ENCODE results near the gene ARCN1.
"Not testable (repeated sequence)": the region's sequence is repeated elsewhere in the genome, so short reads cannot be mapped to it uniquely, and the experiment has no call there.

Gene ARCN1

DNA sequence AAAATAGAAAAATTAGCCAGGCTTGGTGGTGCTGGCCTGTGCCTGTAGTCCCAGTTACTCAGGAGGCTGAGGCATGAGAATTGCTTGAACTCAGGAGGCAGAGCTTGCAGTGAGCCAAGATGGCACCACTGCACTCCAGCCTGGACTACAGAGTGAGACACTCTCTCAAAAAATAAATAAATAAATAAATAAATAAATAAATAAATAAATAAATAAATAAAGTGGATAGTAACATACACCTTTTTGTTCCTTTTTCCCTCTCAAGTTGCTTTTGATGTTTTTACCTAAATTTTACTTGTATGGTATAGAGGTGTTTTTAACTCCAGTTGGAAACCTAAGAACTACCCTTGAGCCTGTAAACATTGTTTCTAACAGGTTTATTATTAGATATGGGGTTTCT lies 5.8 kb downstream of the ARCN1 start:
- ATAC-seq = not testable (repeated sequence)

DNA sequence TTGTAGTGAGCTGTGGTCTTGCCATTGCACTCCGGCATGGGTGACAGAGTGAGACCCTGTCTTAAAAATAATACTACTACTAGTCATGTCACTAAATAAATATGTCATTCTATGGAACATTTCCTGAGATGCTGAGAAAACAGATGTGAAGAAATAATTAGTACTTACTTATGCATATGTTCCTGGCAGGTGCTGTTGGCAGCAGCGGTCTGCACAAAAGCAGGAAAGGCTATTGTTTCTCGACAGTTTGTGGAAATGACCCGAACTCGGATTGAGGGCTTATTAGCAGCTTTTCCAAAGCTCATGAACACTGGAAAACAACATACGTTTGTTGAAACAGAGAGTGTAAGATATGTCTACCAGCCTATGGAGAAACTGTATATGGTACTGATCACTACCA lies 8.8 kb downstream of the ARCN1 start:
- TF ChIP-seq SNAI2 (CRISPR knock-in tag; IDR thresholded peaks at IDR 0.05) = no peak
- TF ChIP-seq, protein P1, sequence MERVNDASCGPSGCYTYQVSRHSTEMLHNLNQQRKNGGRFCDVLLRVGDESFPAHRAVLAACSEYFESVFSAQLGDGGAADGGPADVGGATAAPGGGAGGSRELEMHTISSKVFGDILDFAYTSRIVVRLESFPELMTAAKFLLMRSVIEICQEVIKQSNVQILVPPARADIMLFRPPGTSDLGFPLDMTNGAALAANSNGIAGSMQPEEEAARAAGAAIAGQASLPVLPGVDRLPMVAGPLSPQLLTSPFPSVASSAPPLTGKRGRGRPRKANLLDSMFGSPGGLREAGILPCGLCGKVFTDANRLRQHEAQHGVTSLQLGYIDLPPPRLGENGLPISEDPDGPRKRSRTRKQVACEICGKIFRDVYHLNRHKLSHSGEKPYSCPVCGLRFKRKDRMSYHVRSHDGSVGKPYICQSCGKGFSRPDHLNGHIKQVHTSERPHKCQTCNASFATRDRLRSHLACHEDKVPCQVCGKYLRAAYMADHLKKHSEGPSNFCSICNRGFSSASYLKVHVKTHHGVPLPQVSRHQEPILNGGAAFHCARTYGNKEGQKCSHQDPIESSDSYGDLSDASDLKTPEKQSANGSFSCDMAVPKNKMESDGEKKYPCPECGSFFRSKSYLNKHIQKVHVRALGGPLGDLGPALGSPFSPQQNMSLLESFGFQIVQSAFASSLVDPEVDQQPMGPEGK (CRISPR knock-in tag; IDR thresholded peaks at IDR 0.05; ENCODE audit: borderline replicate concordance) = no peak
- TF ChIP-seq ZFP3 (CRISPR knock-in tag; IDR thresholded peaks at IDR 0.05) = no peak
- TF ChIP-seq, protein P2, sequence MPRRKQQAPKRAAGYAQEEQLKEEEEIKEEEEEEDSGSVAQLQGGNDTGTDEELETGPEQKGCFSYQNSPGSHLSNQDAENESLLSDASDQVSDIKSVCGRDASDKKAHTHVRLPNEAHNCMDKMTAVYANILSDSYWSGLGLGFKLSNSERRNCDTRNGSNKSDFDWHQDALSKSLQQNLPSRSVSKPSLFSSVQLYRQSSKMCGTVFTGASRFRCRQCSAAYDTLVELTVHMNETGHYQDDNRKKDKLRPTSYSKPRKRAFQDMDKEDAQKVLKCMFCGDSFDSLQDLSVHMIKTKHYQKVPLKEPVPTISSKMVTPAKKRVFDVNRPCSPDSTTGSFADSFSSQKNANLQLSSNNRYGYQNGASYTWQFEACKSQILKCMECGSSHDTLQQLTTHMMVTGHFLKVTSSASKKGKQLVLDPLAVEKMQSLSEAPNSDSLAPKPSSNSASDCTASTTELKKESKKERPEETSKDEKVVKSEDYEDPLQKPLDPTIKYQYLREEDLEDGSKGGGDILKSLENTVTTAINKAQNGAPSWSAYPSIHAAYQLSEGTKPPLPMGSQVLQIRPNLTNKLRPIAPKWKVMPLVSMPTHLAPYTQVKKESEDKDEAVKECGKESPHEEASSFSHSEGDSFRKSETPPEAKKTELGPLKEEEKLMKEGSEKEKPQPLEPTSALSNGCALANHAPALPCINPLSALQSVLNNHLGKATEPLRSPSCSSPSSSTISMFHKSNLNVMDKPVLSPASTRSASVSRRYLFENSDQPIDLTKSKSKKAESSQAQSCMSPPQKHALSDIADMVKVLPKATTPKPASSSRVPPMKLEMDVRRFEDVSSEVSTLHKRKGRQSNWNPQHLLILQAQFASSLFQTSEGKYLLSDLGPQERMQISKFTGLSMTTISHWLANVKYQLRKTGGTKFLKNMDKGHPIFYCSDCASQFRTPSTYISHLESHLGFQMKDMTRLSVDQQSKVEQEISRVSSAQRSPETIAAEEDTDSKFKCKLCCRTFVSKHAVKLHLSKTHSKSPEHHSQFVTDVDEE (CRISPR knock-in tag; IDR thresholded peaks at IDR 0.05) = no peak
- no peak for TF ChIP-seq ZNF8 (CRISPR knock-in tag; IDR thresholded peaks at IDR 0.05)
- TF ChIP-seq, protein P3, sequence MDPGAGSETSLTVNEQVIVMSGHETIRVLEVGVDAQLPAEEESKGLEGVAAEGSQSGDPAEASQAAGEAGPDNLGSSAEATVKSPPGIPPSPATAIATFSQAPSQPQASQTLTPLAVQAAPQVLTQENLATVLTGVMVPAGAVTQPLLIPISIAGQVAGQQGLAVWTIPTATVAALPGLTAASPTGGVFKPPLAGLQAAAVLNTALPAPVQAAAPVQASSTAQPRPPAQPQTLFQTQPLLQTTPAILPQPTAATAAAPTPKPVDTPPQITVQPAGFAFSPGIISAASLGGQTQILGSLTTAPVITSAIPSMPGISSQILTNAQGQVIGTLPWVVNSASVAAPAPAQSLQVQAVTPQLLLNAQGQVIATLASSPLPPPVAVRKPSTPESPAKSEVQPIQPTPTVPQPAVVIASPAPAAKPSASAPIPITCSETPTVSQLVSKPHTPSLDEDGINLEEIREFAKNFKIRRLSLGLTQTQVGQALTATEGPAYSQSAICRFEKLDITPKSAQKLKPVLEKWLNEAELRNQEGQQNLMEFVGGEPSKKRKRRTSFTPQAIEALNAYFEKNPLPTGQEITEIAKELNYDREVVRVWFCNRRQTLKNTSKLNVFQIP (CRISPR knock-in tag; IDR thresholded peaks at IDR 0.05; ENCODE audit: borderline replicate concordance, low read depth) = no peak
- no peak for ATAC-seq

DNA sequence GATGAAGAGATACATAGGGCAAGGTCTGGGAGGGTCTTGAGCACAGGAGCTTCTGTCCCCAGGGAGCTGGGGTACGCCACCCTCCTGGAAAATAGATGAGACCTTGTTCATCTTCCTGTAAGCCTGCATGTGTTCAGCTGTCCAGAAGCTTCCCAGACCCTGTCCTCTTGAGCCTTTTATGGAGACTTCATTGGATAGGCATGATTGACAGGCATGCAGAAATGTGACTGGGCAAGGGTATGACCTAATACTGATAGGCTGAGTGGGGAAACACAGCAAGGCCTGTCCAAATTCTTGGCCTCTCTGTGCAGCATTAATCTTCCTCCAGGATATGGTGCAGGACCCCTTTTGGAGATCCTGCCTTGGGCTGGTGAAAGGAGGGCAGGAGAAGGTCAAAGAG lies 15.7 kb downstream of the ARCN1 start:
- ATAC-seq = no peak
- TF ChIP-seq TCF4 (CRISPR knock-in tag; IDR thresholded peaks at IDR 0.05; ENCODE audit: borderline replicate concordance) (no peak), OSR1 (CRISPR knock-in tag; IDR thresholded peaks at IDR 0.05) (no peak), ZFP3 (CRISPR knock-in tag; IDR thresholded peaks at IDR 0.05) (no peak), ARNTL (CRISPR knock-in tag; IDR thresholded peaks at IDR 0.05; ENCODE audit: borderline replicate concordance, low read depth) (no peak), ZC3H10 (CRISPR knock-in tag; IDR thresholded peaks at IDR 0.05) (no peak), GLIS3 (CRISPR knock-in tag; IDR thresholded peaks at IDR 0.05) (no peak), TOX (CRISPR knock-in tag; IDR thresholded peaks at IDR 0.05; ENCODE audit: borderline replicate concordance) (no peak), ZNF8 (CRISPR knock-in tag; IDR thresholded peaks at IDR 0.05) (no peak), ISL1 (CRISPR knock-in tag; IDR thresholded peaks at IDR 0.05) (no peak), PPARA (CRISPR knock-in tag; IDR thresholded peaks at IDR 0.05; ENCODE audit: borderline replicate concordance) (no peak), ZFP30 (CRISPR knock-in tag; IDR thresholded peaks at IDR 0.05) (no peak), SNAI2 (CRISPR knock-in tag; IDR thresholded peaks at IDR 0.05) (no peak), ESRRG (CRISPR knock-in tag; IDR thresholded peaks at IDR 0.05) (no peak), ZNF70 (CRISPR knock-in tag; IDR thresholded peaks at IDR 0.05) (no peak), ZNF565 (CRISPR knock-in tag; conservative IDR thresholded peaks at IDR 0.05; ENCODE audit: low read depth) (no peak)
- TF ChIP-seq, protein P3 (CRISPR knock-in tag; IDR thresholded peaks at IDR 0.05; ENCODE audit: borderline replicate concordance, low read depth) = no peak
- TF ChIP-seq, protein P2 (CRISPR knock-in tag; IDR thresholded peaks at IDR 0.05) = no peak
- TF ChIP-seq, protein P1 (CRISPR knock-in tag; IDR thresholded peaks at IDR 0.05; ENCODE audit: borderline replicate concordance) = no peak
- TF ChIP-seq, protein P4, sequence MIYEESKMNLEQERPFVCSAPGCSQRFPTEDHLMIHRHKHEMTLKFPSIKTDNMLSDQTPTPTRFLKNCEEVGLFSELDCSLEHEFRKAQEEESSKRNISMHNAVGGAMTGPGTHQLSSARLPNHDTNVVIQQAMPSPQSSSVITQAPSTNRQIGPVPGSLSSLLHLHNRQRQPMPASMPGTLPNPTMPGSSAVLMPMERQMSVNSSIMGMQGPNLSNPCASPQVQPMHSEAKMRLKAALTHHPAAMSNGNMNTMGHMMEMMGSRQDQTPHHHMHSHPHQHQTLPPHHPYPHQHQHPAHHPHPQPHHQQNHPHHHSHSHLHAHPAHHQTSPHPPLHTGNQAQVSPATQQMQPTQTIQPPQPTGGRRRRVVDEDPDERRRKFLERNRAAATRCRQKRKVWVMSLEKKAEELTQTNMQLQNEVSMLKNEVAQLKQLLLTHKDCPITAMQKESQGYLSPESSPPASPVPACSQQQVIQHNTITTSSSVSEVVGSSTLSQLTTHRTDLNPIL (CRISPR knock-in tag; IDR thresholded peaks at IDR 0.05; ENCODE audit: low read depth) = no peak
